ENCODE measurements around the gene NR3C1.

Gene NR3C1

GRCh38 chr5:143383988-143384387, 19.5 kb downstream of the NR3C1 start:
- DNase-seq (ENCODE audit: low read depth): no peak
- no peak for TF ChIP-seq CTCF (conservative IDR thresholded peaks at IDR 0.05; ENCODE audit: control insufficient read depth, insufficient read depth, low read depth, low read length)
- no peak overlapping the region for H3K4me3 ChIP-seq (ENCODE audit: control insufficient read depth, low read depth, low read length)

- TF ChIP-seq CTCF (conservative IDR thresholded peaks at IDR 0.05; ENCODE audit: control insufficient read depth, insufficient read depth, low read depth, low read length): no peak
- no peak overlapping the region for H3K4me3 ChIP-seq (ENCODE audit: control insufficient read depth, low read depth, low read length)
- DNase-seq (ENCODE audit: low read depth): no peak
Observed at GRCh38 chr5:143379606-143380005, 23.9 kb downstream of the NR3C1 start.

- TF ChIP-seq CTCF (conservative IDR thresholded peaks at IDR 0.05; ENCODE audit: control insufficient read depth, insufficient read depth, low read depth, low read length): no peak
- peak; percentile 45 for DNase-seq (ENCODE audit: low read depth)
Observed at GRCh38 chr5:143376911-143377813, 26.3 kb downstream of the NR3C1 start.

GRCh38 chr5:143376195-143376779, 27.2 kb downstream of the NR3C1 start:
- no peak for DNase-seq (ENCODE audit: low read depth)
- no peak for TF ChIP-seq CTCF (conservative IDR thresholded peaks at IDR 0.05; ENCODE audit: control insufficient read depth, insufficient read depth, low read depth, low read length)
- H3K4me3 ChIP-seq (ENCODE audit: control insufficient read depth, low read depth, low read length): no peak overlapping the region

More at GRCh38 chr5:143376911-143377813, 26.3 kb downstream of the NR3C1 start:
- H3K4me3 ChIP-seq (ENCODE audit: control insufficient read depth, low read depth, low read length): no peak overlapping the region

GRCh38 chr5:143374496-143375217, 28.8 kb downstream of the NR3C1 start:
- TF ChIP-seq CTCF (conservative IDR thresholded peaks at IDR 0.05; ENCODE audit: control insufficient read depth, insufficient read depth, low read depth, low read length): no peak
- DNase-seq (ENCODE audit: low read depth): peak; percentile 57
- H3K4me3 ChIP-seq (ENCODE audit: control insufficient read depth, low read depth, low read length): no peak overlapping the region

- no peak for TF ChIP-seq CTCF (conservative IDR thresholded peaks at IDR 0.05; ENCODE audit: control insufficient read depth, insufficient read depth, low read depth, low read length)
- no peak overlapping the region for H3K4me3 ChIP-seq (ENCODE audit: control insufficient read depth, low read depth, low read length)
- no peak for DNase-seq (ENCODE audit: low read depth)
Observed at GRCh38 chr5:143373076-143373475, 30.4 kb downstream of the NR3C1 start.

Measured in fibroblast of mammary gland (primary cell).